CD4-positive, alpha-beta T cell treated with Interleukin-6 at 100 ng/mL for 8 hours (primary cell): Measurements from ENCODE around the gene MTCH1.
A peak's percentile ranks its signal among the peaks of the same experiment; 100 is the strongest.
"Not testable (repeated sequence)": the region's sequence is repeated elsewhere in the genome, so short reads cannot be mapped to it uniquely, and the experiment has no call there.

ENCODE experiments used
- DNase-seq: peaks from one replicate; pipeline ENCODE4 v3.0.0-alpha.2; 2020; ENCODE audit warnings: mixed read lengths, low spot score

The MTCH1 gene

GRCh38 chr6:36997811-36998722 is 12.1 kb upstream of the MTCH1 start:
- no peak for DNase-seq

DNA sequence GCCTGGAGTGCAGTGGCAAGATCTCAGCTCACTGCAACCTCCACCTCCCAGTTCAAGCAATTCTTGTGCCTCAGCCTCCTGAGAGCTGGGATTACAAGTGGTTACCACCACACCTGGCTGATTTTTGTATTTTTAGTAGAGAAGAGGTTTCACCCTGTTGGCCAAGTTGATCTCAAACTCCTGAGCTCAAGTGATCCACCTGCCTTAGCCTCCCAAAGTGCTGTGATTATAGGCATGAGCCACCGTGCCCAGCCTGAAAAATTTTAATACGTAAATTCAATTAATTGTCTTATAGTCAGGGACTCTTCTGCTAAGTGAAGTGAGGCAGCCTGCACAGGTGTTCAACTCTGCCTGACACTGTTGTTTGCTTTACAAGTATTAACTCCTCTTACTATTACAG is 4.4 kb upstream of the MTCH1 start:
- not testable (repeated sequence) for DNase-seq

DNA sequence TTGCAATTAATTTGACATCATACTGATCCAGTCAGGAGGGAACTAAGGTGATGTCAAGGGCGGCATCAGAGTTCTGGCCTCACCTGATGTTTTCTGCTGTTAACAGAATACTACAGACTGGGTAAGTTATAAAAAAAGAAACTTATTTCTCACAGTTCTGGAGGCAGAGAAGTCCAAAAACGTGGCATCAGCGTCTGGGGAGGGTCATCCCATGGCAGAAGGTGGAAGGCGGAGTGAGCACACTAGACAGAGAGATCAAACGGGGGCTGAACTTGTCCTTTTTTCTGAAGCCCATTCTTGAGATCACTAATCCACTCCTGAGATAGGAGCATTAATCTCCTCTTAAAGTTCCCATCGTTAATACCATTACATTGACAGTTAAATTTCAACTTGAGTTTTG is 3.3 kb upstream of the MTCH1 start:
- no peak for DNase-seq

DNA sequence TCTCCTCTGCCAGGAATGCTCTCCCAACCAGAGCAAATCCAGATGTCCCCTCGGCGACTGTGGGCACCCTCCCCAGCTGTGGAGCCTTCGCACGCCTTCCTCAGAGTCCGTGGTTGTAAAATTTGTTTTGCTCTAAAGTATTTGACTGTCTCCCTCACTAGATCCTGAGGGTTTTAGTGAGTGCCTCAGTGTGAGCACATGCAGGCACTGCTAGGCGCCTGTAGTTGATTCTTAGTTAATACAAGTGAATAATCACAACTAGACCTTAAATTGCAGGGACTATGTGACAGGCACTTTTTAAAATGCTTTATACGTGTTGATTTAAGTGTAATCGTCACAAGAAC is 680 bp upstream of the MTCH1 start:
- no peak for DNase-seq

GRCh38 chr6:36985417-36985807 is 584 bp downstream of the MTCH1 start:
- no peak for DNase-seq

DNA sequence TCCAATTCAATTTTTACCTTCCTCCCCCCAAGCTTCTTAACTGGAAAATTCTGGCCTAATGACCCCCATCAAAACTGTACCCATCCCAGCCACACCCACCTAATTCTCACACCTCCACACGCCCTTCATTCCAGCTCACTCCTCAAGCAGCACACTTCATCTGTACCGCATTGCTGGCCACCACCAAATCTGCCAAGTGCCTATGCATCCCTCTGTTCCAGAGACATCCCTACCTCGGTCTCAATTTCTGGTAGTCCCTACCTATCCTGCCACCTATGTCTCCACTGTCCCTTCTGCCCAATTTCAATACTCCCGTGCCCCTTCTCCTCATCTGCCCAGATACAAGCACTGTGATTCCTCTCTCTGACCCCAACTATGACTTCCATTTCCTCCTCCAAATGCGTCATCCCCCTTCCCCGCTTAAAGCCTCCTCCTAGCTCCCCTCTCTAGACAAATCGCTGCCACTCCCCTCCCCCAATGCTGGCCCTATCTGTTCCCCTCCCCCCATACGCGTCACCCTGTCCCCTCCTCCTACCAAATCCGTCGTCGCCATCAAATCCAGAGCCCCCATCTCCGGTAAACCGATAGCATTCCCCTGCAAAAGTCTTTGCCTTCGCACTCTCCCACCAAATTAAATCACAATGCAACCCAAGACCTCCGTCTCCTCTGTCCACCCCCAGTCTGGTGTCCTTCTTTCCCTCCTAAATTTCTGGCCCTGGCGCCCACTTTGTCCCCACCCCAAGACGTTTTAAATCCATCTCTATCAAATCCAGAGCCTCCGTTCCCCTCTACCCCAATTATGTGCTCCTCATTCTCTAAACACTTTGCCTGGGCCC is 1.2 kb downstream of the MTCH1 start:
- peak; percentile 47 for DNase-seq

- DNase-seq, result no peak
These were observed 2.5 kb downstream of the MTCH1 start for GRCh38 chr6:36983538-36983937.

GRCh38 chr6:36980876-36981619 is 4.9 kb downstream of the MTCH1 start:
- DNase-seq, result no peak

DNA sequence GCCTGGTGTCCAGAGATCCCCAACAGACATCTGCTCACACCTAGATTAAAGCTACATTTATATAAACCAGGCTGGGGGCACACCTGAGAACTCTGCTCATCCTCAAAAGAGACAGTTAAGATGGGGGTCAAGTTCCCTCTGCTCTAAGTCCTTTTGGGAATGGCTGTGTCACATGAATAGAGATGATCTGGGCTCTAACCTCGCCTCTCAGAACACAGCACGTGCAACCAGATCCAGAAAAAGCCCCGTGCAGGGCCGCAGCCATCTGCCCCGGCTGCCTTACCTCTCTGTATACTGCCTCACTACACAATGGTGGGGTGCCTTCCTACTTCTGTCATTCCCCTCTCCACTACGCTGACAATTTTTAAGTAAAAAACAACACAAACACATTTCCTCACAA is 5.9 kb downstream of the MTCH1 start:
- DNase-seq, result no peak

DNA sequence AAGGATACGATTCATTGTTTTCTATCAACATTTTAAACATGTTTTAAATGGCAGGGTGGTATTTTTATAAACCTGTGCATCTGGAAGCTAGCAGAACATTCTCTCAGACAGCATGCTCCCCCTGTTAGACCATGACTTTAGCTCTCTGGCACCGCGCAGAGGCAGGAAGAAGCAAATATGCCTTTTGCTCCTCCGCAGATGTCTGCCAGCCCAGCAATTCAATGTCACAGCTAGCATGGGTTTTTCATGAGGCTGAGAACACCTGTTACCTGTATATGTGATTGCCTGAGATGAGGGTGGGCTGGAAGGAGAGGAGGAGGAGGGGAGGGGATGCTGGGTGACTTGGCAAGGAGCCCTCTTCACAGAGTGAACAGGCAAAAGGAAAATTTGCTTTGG is 6.7 kb downstream of the MTCH1 start:
- peak; percentile 46 for DNase-seq

DNA sequence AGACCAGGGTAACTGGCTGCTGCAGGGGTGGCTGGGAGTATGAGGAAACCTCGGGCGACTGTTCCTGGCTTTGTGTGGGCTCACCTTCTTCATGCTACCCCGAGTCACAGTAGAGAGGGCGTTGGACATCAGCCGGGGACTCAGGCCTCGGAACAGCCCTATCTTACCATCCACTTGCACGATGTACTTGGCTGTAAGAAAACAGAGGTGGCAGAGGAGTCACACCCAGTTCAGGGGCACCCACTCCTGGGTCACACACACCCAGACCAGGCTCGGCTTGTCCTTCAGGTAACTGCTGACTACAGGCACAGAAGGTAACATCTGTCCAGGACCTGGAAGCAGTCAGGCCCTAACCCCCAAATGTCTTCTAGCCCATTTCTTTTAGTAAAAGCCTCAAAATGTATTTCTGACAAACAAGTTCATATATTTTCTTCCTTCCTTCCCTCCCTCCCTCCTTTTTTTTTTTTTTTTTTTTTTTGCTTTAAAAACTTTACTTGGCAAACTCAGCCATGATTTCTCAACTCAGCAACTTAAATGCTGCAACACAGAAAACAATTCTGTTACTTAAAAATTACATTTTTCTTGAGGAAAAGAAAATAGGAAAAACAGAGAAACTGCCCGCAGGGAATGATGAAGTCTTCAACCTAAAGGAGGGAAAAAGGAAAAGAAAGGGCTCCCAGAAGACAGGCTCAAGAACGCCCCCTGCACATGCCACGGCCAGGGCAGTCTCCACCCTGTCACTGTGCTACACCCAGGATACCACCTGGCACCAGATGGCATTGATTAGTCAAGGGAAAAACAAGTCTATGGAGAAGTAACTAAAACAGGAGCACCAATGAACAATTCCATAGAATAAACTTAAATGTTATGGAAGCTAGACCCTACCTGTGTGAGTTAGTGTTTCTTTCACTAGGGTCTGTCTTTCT is 7.3 kb downstream of the MTCH1 start:
- DNase-seq, result no peak

DNA sequence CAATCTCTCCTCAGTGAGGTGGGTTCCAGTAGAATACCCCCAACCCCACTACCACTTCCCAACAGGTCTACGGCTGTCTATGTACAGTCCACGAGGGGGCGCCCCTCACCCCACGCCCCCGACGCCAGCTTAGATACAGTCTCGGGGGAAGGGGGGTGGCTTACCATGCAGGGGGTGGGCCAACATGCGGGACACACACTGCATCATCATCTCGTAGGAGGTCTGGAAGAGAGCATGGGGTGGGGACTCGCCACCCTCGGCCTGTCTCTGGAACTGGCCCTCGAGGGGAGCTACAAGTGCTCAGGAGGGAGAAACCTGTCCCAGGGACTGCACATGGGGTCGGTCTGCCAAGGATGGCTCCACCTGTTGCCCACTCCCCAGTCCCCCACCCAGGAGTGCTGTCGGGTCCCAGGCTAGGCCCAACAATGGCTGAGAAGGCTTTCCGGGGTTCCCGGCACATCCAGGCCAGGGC is 8.5 kb downstream of the MTCH1 start:
- DNase-seq, result no peak

DNA sequence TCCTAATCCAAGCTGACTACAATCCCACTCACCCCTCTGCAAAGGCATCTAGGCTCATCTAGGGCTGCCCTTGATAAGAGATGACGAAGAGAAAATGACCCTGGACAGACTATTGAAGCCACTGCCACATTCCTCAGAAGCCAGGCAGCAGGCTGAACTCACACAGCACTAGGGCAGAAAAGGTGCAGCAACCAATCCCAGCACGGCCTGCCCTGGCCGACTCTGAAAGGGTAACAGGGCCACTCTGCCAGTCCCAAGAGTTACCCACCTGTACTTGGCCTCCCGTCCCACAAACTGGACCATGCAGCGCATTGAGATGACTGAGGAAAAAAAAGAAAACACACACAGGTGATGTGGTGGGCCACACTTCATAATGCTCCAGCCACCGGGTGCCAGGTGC is 9.1 kb downstream of the MTCH1 start:
- no peak for DNase-seq

DNA sequence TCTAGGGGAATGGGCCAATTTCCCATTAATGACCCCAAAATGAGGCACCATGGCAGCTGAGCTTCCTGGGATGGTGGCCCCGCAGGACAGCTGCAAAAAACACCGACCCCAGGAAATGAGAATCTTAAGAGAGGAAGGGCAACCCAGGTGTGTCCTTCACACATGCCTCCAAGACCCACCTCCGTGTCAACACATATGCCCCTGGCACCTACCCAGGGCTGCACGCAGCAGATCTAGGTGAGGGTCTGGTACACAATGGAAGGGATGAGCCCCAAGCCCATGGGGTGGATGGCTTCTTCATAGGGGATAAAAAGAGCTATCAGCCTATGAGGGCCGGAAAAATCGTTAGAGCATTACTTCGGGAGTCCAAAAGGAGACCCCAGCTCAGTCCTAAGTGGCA is 9.5 kb downstream of the MTCH1 start:
- no peak for DNase-seq

- no peak for DNase-seq
These were observed 10.1 kb downstream of the MTCH1 start for GRCh38 chr6:36976007-36976264.

DNA sequence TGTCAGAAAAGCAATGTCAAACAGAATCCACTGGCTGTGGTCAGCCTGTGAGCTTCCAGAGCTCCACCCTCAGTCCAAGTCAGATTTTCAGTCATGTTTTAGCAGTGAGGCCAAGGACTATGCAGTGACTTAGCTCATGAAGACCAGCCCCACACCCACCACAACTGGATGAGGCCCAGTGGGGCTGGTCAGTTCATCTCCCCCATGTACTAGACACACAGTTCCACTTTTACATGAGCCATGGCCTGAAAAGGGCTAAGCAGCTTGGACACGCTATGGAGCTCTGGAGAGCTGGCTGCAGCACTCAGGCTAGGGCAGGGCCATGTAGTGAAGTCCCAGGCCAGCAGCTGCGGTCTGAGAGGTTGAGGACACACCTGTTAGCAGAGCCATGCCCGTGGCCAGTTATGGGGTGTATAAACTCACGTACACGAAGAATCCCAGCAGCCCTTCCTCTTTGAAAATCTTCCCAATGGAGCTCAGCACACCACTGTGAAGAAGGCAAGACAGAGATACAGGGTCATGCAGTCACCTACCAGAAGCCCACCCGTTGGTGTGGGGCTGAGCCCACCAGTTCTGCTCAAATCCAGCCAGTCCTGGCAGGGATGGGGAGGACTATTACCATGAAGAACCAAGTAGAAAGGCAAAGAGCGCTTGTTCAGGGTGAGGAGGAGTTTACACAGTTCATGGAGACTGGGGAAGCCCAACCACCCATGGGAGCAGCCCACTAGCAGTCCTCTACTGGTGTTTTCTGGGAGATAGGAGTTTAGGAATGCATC is 10.6 kb downstream of the MTCH1 start:
- no peak for DNase-seq

DNA sequence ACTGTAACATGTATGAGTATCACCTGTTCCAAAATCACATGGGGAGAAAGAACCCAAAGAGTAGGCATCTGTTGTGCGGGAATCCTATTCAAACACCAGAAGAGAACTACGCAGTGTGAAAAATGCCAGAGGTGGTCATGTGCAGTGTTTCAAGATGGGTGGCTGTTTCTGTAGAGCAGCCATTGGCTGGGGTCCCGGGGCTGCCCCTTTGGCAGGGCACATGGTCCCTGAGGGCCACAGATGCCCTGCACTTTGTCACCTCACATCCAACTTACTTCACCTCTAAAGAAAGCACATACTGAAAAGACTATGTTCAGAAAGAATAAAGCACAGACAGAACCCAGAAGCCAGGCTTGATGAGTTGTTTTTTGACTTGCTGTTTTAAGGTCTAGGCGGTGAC is 12.3 kb downstream of the MTCH1 start:
- no peak for DNase-seq

GRCh38 chr6:36973190-36973589 is 12.8 kb downstream of the MTCH1 start:
- no peak for DNase-seq

DNA sequence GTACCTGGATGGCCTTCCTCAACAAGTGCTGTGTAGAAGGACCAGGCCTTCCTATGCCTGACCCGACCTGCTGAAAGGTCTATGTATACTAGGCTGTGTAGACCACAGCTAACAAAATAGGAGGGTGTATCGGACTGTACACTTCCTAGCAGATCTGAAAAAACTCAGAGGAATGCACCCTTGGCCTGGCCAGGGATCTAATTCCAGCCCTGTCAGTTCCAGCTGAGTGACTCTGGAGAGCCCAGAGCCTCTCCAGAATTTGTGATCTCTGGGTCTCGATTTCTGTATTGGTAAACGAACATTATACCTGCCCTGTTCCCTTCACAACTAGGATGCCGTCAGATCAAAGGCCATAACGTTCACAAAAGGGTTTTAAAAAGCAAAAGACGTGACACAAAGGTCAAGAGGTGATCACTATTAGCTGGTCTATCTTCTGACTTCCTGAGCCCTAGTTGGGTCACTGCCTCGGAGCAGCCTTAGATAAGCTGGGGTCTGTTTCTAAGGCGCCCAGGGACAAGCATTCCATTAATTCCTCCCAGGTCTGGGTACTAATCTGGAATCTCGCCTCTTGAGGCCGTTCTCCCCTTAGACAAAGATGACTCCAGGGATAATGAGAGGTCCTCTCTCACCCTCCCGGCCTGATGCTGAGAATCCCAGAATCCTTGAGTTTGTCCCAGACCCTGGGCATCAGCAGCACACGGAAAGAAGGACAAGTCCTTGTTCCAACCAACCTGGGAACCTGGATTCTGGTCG is 13.9 kb downstream of the MTCH1 start:
- no peak for DNase-seq
